Measurements from ENCODE around the gene CCDC85C.

The CCDC85C gene

GRCh38 chr14:99467336-99468078 is 136.5 kb downstream of the CCDC85C start:
- DNase-seq: peak; percentile 36

GRCh38 chr14:99466758-99467157 is 137.2 kb downstream of the CCDC85C start:
- DNase-seq: no peak

GRCh38 chr14:99465288-99465687 is 138.7 kb downstream of the CCDC85C start:
- DNase-seq: no peak

GRCh38 chr14:99463974-99464373 is 140.0 kb downstream of the CCDC85C start:
- DNase-seq: no peak

- DNase-seq: no peak
Measured at GRCh38 chr14:99462210-99462609, 141.8 kb downstream of the CCDC85C start.

GRCh38 chr14:99461411-99462085 is 142.5 kb downstream of the CCDC85C start:
- no peak for DNase-seq

- DNase-seq: no peak
Measured at GRCh38 chr14:99460793-99461192, 143.2 kb downstream of the CCDC85C start.

GRCh38 chr14:99459481-99460100 is 144.4 kb downstream of the CCDC85C start:
- DNase-seq: no peak

- no peak for DNase-seq
Measured at GRCh38 chr14:99454246-99454645, 149.8 kb downstream of the CCDC85C start.

GRCh38 chr14:99452968-99453367 is 151.0 kb downstream of the CCDC85C start:
- no peak for DNase-seq

- DNase-seq: no peak
Measured at GRCh38 chr14:99451234-99451633, 152.8 kb downstream of the CCDC85C start.

- DNase-seq: no peak
Measured at GRCh38 chr14:99450266-99450665, 153.7 kb downstream of the CCDC85C start.

Measured in NCI-H2171 (cell line).